GM18520 (cell line): ENCODE results near the gene RHBDD3.

ENCODE experiments used
- ATAC-seq: cut with Tn5 transposase; IDR thresholded peaks from one replicate; pipeline ENCODE4 v1.9.1; 2021; ENCODE audit not compliant: unreplicated experiment

RHBDD3 gene

DNA sequence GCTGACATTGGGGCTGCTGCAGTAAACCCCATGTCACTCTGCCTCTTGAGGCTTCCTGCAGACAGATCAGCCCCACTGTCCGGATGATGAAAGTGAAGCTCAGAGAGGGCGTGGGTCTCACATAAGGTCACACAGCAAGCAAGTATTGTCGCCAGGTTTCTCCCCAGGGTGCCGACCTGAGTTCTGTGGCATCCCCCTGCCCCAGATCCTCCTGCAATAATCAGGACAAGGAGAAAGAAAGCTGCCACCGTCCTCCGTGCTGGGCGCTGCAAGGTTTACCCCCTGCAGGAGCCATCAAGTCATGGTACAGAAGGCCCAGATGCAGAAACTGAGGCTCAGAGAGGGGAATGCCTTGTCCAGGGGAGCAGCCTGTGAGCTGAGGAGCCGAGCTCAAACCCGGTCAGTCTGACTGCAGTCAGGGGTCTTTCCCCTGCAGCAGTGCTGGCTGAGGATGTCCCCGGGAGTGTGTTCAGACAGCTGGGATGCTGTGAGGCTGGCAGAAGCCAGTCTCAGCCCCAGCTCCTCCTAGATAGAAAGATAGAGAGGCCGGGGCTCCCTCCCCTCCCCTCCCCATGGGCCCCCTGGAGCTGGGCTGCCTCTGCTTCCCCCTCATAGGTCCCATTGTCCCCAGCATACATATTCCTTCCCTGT is 48.9 kb downstream of the RHBDD3 start:
- ATAC-seq: no peak

DNA sequence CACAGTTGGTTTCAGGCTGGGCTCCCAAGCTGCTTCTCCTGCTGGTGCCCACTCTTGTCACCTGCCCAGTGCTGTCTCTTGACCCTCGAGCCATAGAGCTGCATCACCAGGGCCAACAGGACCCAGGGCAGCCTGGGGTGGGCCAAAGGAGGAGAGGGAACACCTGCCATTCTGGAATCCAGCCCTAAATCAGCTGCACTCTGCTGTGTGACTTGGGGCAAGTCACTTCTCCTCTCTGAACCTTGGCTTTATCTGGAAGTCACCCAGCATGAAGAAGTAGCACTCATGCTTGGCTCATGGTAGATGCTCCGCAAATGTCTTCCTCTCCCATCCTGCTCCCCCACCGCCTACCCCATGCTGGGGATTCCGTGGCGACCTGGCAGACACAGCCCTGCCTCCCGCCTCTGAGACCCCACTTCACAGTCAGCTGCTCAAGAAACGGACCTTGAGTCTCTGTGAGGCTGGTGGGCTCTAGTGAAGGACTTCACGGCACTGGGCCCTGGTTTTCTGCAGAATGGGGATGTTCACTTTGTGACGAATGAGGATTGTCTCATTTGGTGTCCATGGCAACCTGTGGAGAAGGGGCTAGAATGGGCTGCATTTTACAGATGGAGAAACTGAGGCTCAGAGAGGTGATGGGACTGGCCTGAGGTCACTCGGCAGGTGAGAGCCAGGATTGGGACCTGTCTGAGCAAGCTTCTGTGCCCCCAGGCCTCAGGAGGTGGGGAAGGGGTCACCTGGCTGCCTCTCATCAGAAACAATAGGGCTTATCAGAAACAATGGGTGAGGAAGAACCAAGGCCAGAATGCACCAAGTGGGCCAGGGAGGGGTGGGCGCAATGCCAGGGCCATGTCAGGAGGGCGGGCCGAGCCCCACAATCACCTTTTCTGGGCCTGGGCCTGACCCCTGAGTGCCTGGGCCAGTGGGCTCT is 49.7 kb downstream of the RHBDD3 start:
- ATAC-seq: no peak

DNA sequence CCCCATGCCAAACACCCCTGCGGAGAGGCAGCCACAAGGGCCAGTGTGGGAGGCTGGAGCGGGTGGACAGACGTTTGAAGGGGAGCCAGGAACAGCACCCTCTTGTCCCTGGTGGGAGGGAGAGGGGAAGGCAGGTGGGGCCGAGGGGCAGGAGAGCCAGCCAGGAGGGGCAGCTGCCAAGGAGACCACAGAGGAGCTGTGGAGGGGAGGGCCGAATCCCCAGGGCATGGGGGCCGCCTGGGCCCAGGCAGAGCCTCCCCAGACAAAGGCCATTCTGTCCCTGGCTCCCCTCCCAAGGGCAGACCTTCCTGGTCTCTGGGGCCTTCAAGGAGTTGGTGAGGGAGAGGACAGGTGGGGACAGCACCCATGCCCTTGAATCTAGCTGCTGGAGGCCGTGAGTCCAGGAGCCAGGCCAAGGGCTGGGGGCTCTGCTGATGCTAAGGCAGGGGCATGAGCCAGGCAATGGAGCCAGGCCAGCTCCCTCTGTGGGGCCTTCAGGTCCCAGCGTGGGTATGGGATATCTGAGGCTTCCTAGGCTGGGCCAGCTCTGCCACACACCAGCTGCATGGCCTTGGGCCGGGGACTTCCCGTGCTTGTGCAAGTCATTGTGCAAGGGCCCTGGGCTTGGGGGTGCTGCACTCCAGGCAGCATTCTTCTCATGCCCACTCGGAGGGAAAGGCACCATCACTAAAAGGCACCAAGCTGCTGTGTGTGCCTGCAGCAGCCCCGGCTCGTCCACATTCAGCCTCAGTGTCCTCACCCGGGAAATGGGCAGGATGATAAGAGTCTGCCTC is 50.7 kb downstream of the RHBDD3 start:
- ATAC-seq: no peak

DNA sequence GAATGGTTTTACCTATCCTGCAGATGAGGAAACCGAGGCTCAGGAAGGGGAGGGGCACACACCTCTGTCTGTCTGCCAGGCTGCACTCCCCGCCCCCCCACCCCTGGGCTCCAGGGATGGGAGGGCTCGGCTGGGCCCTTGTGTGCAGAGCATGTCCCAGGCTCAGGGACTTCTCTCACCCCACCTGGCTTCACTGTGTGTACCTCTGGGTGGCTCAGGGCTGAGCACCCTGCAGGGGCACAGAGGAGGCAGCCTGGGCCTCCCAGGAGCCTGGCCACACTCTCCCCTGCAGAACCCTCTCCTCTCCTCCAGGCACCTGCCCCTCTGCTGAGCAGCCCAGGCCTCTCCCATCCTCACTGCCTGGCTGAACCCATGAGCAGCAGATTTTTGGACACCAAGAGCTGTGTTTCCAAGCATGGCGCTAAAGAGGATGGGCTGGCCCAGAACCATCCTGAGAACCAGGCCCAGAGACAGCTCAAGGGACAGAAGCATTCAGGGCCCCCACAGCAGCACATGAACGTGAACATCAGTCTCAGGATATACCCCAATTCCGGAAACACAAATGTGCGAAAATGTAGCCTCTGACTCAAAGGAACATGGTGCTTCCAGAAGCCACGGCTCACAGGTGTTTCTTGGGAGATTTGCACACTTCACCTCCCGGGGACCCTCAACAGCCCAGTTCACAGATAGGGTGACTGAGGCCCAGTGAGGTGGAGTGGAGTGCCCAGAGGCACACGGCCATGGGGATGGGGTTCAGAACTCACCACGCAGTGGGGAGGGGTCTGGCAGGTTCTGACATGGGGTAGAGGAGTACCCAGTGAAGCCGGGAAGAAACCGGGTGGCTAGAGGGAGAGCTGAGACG is 51.5 kb downstream of the RHBDD3 start:
- no peak for ATAC-seq

DNA sequence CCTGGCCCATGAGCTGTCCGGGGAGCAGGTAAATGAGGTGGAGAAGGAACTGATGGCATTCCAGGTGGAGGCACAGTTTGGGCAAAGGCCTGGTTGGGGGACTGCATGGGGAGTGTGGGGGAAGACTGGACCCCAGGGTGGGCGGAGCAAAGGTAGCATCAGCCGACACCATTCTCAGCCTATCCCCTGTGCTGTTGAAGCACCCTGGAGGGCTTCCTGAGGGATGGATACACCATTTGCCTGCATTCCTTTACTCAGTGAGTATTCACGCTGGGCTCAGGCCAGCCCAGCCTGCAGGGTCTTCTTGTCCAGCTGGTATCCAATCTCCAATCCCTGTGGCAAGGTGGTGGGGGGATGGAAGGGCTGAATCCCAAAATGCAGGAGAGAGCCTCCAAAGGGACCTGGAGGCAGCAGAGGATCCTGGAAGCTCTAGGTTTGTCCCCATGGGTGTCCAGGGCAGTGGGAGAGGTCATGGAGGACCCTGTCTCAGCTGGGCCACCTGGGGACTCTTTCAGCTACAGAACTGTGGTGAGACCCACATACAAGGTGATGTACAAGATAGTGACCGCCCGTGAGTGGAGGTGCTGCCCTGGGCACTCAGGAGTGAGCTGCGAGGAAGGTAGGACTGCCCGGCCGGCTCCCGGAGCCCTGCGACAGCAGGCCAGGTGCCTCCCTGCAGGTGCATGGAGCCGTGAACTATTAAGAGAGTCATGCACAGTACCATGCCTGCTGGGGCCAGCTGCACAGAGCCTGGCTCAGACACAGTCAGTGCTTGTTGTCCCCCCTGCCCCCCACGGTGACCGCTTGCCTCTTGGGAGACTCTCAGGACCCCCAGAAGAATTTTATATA is 52.5 kb downstream of the RHBDD3 start:
- no peak for ATAC-seq

DNA sequence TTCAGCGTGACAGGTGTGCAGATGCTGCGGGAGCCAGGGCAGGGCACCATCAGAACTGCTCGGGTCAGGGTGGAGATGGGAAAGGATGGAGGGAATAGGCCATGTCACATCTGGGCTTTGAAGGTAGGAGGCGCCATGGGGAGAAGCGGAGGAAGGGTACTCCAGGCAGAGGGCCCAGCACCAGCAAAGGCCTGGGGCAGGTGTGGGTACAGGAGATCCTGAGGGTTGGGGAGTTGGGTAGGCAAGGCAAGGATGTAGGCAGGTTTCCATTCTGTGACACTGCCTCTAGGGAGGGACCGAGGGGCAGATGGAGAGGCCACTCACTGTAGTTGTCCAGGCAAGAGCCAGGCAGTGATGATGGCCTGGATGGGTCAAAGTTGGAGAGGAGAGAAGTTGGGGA is 53.5 kb downstream of the RHBDD3 start:
- no peak for ATAC-seq

DNA sequence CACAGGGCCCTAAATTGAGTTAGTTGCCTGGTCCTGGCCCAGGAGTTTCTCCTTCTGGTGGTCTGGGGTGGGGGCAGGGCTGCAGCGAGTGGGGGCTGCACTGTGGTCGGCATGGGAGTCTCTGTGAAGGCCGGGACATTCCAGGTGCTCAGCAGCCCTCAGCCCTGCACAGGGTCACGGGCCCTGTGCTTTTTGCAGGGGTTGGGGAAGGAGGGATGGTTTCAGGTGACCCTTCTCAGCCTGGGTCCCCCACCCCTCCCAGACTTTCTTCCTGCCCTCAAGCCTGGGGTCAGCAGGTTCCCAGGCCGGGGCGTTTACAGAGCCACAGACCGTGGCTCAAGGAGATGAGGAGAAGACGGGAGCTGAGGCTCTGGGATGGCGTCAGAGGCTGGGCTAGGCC is 54.3 kb downstream of the RHBDD3 start:
- no peak for ATAC-seq

DNA sequence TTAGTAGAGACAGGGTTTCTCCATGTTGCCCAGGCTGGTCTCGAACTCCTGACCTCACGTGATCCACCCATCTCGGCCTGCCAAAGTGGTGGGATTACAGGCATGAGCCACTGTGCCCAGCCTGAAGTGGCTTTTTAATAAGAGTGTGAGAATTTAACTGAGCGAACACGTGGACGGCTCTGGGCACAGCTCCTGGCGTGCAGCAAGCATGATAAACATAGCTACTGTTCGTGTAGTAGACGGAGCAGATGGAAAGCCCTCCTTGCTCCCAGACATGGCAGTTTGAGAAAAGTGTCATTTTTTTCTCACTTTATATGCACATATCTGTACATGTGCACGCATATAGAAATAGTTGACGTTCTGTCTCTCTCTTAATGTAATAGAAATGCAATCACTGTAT is 55.0 kb downstream of the RHBDD3 start:
- ATAC-seq: no peak

DNA sequence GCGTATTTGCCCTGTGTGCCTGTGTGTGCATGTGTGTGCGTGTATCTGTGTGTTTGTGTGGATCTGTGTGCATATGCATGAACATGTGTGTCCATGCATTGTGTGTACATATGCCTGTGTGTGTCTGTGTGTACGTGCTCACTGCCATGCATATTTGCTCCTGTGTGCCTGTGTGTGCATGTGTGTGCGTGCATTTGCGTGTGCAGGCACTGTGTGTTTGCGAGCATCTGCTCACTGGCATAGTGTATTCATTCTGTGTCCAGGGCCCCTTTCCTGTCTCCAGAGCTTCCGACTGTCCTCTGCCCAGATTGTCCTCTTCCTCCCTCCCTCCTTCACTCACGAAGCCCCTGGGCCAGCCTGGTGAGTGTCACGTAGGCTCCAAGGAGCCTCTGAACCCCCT is 56.3 kb downstream of the RHBDD3 start:
- no peak for ATAC-seq

DNA sequence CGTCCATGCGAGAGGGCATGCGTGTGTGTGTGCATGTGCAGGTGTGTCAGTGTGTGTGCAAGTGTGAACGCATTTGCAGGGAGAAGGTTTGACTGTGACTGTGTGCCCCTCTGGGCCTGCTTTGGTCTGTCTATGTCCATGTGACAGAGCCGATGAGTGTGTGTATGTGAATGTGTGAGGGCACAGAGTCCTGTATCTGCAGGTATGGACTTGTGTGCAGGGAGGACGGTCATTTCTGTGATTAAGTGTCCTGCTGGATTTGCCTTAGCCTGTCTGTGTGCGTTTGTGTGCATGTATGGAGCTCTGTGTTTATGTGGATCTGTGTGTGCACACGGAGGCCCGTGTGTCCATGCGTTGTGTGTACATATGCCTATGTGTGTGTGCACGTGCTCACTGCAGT is 56.7 kb downstream of the RHBDD3 start:
- no peak for ATAC-seq
